RWPE2 (cell line): Measurements from ENCODE around the gene KCTD5.
A peak's percentile ranks its signal among the peaks of the same experiment; 100 is the strongest.

Source experiments
- ATAC-seq: fragments of 200-7000 bp; cut with Tn5 transposase; 3 replicates; pipeline ENCODE4 v1.9.1; 2021; ENCODE audit warnings: low read depth
- DNase-seq: peaks from one replicate; pipeline ENCODE4 v3.0.0-alpha.2; 2020; ENCODE audit warnings: low spot score
- H3K27ac ChIP-seq: fragments of 450-650 bp; 2 replicates; pipeline ENCODE4 v1.5.1; 2017; ENCODE audit warnings: mild to moderate bottlenecking; ENCODE audit not compliant: poor library complexity, severe bottlenecking
- H3K27me3 ChIP-seq: fragments of 250-450 bp; sonication (Bioruptor Pico); 2 replicates; pipeline ENCODE4 v1.5.1; 2021; ENCODE audit warnings: mild to moderate bottlenecking, moderate library complexity; ENCODE audit not compliant: insufficient read depth, poor library complexity, severe bottlenecking
- H3K36me3 ChIP-seq: fragments of 250-450 bp; sonication (Bioruptor Pico); 2 replicates; pipeline ENCODE4 v1.5.1; 2020; ENCODE audit warnings: low read depth, mild to moderate bottlenecking, moderate library complexity
- H3K4me1 ChIP-seq: fragments of 250-450 bp; sonication (Bioruptor Pico); 2 replicates; pipeline ENCODE4 v1.5.1; 2021; ENCODE audit warnings: mild to moderate bottlenecking, moderate library complexity; ENCODE audit not compliant: insufficient read depth, poor library complexity, severe bottlenecking
- H3K4me3 ChIP-seq: fragments of 250-450 bp; sonication (Bioruptor Pico); 2 replicates; pipeline ENCODE4 v1.5.1; 2021; ENCODE audit warnings: mild to moderate bottlenecking, moderate library complexity; ENCODE audit not compliant: severe bottlenecking
- H3K9me3 ChIP-seq: fragments of 250-450 bp; sonication (Bioruptor Pico); 2 replicates; pipeline ENCODE4 v1.5.1; 2021; ENCODE audit warnings: mild to moderate bottlenecking, moderate library complexity; ENCODE audit not compliant: severe bottlenecking
- CTCF ChIP-seq: fragments of 450-650 bp; IDR thresholded peaks from one replicate; pipeline ENCODE4 v1.5.1; 2017; ENCODE audit warnings: mild to moderate bottlenecking, moderate library complexity; ENCODE audit not compliant: poor library complexity, severe bottlenecking

KCTD5 gene

GRCh38 chr16:2751577-2752034, 69.3 kb downstream of the KCTD5 start:
- TF ChIP-seq CTCF: no peak
- Histone ChIP-seq H3K27me3 (no peaks in the 10 kb centered on the region), H3K27ac (peak overlapping the region; percentile 86), H3K36me3 (peaks cover 34% of the 10 kb centered on the region), H3K4me3 (peak overlapping the region; percentile 97), H3K9me3 (no peaks in the 10 kb centered on the region), H3K4me1 (peaks cover 18% of the 10 kb centered on the region)
- ATAC-seq (no peak), DNase-seq (no peak)

- Histone ChIP-seq H3K36me3 (peaks cover 41% of the 10 kb centered on the region), H3K27me3 (no peaks in the 10 kb centered on the region), H3K27ac (peak within 1 kb of the TSS; percentile 86), H3K9me3 (no peaks in the 10 kb centered on the region), H3K4me3 (peak within 1 kb of the TSS; percentile 97), H3K4me1 (peaks cover 18% of the 10 kb centered on the region)
- ATAC-seq (peak; percentile 86), DNase-seq (peak; percentile 93)
- TF ChIP-seq CTCF: no peak
These were observed 69.9 kb downstream of the KCTD5 start, which contains the start of gene SRRM2 for GRCh38 chr16:2752035-2752849. TSS of gene SRRM2 (plus strand) at chr16:2752638. CDS start at chr16:2756365, 3,727 bp downstream.

GRCh38 chr16:2752850-2753732, 70.8 kb downstream of the KCTD5 start:
- Histone ChIP-seq H3K36me3 (peaks cover 49% of the 10 kb centered on the region), H3K27me3 (no peaks in the 10 kb centered on the region), H3K4me3 (peak overlapping the region; percentile 97), H3K4me1 (peaks cover 18% of the 10 kb centered on the region), H3K9me3 (no peaks in the 10 kb centered on the region), H3K27ac (peak overlapping the region; percentile 86)
- no peak for TF ChIP-seq CTCF
- ATAC-seq: peak; percentile 57
- no peak for DNase-seq

- DNase-seq: no peak
These were observed 71.4 kb downstream of the KCTD5 start for GRCh38 chr16:2753733-2754020.

More at GRCh38 chr16:2753733-2754020, 71.4 kb downstream of the KCTD5 start:
- no peak for TF ChIP-seq CTCF
- ATAC-seq: no peak
- Histone ChIP-seq H3K4me1 (peaks cover 18% of the 10 kb centered on the region), H3K27me3 (no peaks in the 10 kb centered on the region), H3K27ac (peak overlapping the region; percentile 86), H3K36me3 (peaks cover 55% of the 10 kb centered on the region), H3K9me3 (no peaks in the 10 kb centered on the region), H3K4me3 (peak overlapping the region; percentile 97)
